ENCODE data around the gene GLDN.

The GLDN gene

DNA sequence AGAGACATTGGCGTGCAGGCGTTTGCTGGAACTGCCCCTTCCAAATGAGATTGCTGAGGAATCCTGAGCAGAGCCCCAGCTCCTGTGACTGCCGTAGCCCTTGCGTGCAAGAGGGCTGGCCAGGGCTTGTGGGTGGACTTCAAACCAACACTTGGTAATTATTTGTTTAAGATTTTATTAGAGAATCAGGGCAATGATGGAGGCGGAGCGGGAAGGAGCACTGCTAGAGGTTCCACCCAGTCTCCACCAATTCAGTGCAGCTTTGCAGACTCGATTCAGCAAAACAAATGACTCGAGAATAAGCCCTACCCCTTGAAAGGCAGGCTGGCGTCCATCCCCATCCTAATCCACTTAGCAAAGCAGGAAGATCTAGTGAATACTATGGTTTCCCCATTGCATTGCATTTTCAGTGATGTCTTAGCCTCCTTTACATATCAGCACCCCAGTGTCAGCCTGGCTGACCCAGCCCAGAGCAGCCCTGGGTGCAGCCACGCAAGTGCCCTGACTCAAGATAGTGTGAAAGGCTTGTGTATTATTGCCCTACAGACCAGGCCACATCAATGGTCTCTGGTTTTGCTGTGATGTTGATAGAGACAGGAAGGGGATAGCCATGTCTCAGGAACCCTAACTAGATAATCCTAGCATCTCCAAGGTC, 26.0 kb downstream of the GLDN start:
- peak overlapping the region; percentile 98 for H3K27ac ChIP-seq
- TF ChIP-seq, protein P1, sequence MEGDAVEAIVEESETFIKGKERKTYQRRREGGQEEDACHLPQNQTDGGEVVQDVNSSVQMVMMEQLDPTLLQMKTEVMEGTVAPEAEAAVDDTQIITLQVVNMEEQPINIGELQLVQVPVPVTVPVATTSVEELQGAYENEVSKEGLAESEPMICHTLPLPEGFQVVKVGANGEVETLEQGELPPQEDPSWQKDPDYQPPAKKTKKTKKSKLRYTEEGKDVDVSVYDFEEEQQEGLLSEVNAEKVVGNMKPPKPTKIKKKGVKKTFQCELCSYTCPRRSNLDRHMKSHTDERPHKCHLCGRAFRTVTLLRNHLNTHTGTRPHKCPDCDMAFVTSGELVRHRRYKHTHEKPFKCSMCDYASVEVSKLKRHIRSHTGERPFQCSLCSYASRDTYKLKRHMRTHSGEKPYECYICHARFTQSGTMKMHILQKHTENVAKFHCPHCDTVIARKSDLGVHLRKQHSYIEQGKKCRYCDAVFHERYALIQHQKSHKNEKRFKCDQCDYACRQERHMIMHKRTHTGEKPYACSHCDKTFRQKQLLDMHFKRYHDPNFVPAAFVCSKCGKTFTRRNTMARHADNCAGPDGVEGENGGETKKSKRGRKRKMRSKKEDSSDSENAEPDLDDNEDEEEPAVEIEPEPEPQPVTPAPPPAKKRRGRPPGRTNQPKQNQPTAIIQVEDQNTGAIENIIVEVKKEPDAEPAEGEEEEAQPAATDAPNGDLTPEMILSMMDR (IDR thresholded peaks at IDR 0.05) = no peak
- TF ChIP-seq ZFX (IDR thresholded peaks at IDR 0.05; ENCODE audit: borderline replicate concordance) = no peak

DNA sequence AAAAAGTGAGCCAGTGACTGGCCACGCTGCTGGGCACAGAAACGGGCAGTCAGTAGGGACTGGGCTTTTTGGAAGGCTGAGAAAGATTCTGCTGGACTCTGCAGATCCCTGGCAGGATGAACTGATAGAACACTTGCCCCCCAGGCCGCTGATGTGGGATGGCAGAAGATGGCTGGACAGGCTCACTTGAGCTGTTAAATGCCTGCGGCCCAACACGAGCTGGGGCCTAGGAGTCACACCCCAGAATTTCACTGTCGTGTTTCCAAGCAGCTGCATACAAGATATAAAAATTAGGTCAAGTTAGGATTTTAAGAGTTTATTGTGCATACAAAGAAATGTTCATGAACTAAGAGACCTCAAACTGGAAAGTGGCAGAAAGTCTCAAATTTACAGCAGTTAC, 26.9 kb downstream of the GLDN start:
- peak overlapping the region; percentile 98 for H3K27ac ChIP-seq
- TF ChIP-seq, protein P1 (IDR thresholded peaks at IDR 0.05) = no peak
- no peak for TF ChIP-seq ZFX (IDR thresholded peaks at IDR 0.05; ENCODE audit: borderline replicate concordance)

DNA sequence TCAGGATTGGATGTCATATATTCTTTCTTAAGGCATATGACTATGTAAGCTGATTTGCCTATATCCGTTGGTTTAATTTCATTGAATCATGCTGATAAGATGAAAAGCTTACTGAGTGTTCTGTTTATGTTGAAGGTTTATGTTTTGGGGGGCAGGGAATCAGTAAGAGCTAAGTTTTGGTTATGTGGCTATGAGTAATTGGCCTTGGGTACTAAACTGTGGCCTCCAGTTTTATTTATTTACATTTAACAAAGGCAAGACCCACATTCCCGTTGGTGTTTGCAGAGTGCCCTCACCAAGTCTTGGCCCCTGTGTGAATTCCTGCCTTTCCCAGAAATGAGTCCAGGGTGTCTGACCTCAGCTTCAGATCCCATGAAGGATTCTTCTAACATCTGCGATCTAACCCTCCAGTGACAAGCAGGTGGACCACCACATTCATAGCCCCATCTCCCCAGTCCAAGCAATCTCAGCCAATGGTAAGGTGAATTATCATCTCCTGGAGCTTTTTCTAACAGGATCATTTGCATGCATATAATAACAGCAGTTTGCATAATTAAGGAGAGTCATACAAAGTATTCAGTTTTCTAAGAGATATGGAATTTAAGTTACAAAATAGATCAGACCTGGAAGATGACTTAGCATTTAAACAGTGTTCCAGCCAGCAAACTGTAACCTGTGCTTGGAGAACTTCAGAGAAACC, 27.4 kb downstream of the GLDN start:
- H3K27ac ChIP-seq = peak overlapping the region; percentile 98
- TF ChIP-seq, protein P1 (IDR thresholded peaks at IDR 0.05) = no peak
- TF ChIP-seq ZFX (IDR thresholded peaks at IDR 0.05; ENCODE audit: borderline replicate concordance) = no peak

DNA sequence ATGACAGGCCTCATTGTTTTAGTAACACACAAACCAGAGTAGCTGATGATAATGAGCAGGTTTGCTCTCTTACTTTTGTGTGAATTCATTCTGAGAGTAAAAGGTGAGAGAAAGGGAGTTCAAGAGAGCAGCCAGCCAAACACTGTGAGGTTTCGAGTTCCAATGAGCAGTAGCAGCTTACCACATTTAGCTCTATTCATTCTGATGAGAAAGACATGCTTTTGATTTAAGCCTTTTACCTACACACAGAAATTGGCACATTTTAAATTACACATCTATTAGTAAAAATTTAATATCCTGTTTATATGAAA, 28.0 kb downstream of the GLDN start:
- peak overlapping the region; percentile 98 for H3K27ac ChIP-seq
- TF ChIP-seq, protein P1 (IDR thresholded peaks at IDR 0.05) = no peak
- TF ChIP-seq ZFX (IDR thresholded peaks at IDR 0.05; ENCODE audit: borderline replicate concordance) = no peak

DNA sequence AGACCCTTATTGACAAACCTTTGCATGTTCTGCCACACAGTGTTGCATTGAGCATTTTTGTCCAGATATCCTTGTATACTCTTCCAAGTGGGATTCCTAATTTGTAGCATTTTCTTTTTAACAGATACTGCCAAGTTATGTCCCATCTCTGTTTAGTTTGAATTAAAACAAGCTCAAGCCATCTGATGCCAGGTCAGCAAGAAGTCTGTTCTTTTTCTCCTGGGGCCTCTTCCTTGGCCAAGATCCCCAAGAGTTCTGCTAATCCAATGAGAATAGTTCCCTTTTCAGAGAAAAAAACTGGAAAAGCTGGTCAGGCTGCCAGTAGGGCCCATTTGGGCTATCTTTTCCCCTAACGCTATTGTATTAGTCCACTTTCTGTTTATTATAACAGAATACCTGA, 29.8 kb downstream of the GLDN start:
- TF ChIP-seq ZFX (IDR thresholded peaks at IDR 0.05; ENCODE audit: borderline replicate concordance) = no peak
- TF ChIP-seq, protein P1 (IDR thresholded peaks at IDR 0.05) = no peak

DNA sequence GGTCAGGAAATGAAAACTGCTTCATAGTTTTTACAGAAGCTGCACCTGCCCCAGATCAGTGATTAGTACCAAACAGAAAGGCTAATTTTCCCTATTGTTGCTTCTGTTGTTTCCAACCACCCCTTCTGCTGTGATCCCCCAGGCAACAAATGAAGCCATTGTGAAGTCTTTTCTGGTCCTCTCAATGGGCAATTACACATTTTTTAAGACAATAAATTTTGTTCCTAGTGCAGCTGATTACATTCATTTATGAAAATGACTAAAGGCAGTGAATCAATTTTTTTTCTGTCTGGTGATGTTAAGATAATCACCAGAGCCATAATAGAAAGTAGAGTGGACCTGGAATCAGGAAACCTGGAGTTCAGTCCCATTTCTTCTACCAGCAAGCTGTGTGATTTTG, 32.7 kb downstream of the GLDN start:
- no peak overlapping the region for H3K27ac ChIP-seq
- TF ChIP-seq ZFX (IDR thresholded peaks at IDR 0.05; ENCODE audit: borderline replicate concordance) = no peak
- TF ChIP-seq, protein P1 (IDR thresholded peaks at IDR 0.05) = no peak

More for the DNA sequence above, 29.8 kb downstream of the GLDN start:
- peak overlapping the region; percentile 98; the same call in 1 of the 2 replicates for H3K27ac ChIP-seq

DNA sequence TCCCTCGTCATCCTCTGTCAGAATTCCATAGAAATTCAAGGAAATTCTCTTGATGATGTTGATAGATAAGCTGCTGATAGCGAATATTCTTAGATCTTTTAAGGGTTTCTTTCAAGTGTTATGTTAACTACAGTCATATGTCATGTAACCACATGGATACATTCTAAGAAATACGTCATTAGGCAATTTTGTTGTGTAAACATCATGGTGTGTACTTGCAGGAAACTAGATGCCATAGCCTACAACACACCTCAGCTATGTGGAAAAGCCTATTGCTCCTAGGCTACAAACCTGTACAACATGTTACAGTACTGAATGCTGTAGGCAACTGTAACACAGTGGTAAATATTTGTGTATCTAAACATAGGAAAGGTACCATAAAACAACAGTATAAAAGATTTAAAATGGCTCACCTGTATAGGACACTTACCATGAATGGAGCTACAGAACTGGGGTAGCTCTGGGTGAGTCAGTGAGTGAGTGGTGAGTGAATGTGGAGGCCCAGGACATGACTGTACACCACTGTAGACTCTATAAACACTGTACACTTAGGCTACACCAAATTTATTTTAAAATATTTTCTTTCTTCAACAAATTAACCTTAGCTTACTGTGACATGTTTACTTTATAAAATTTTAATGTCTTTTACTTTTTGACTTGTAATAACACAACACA, 34.6 kb downstream of the GLDN start:
- peak overlapping the region; percentile 34 for H3K27ac ChIP-seq
- TF ChIP-seq ZFX (IDR thresholded peaks at IDR 0.05; ENCODE audit: borderline replicate concordance) = no peak

All from 22Rv1 (cell line).